A673 (cell line): ENCODE measurements around the gene BPNT1. TPM values are rescaled to one million over a fixed set of nuclear protein-coding genes. Genes with fewer than 3 reads are reported as not detected.

Experiments used
- Bru-seq: library from RNA; stranded (reverse); fragments of 400-500 nt; gene quantifications from one replicate; lab custom pipeline; 2021; lab: Mats Ljungman, UMichigan
- BruChase-seq, 2 experiments: library from RNA; stranded (reverse); fragments of 400-500 nt; gene quantifications; one replicate each; lab custom pipeline; 2021; lab: Mats Ljungman, UMichigan
- BruUV-seq: library from RNA; stranded (reverse); fragments of 400-500 nt; replicated peaks from 2 replicates; lab custom pipeline; 2021; lab: Mats Ljungman, UMichigan
- CTCF ChIA-PET: fragments of 300-600 bp; sonication (Branson Sonifier 250); formaldehyde crosslinking; loops from one replicate; lab custom pipeline; 2022; ENCODE audit warnings: antibody characterized with exemption; lab: Charles Lee
- POLR2A ChIA-PET: fragments of 300-600 bp; sonication (Branson Sonifier 250); formaldehyde crosslinking; loops from one replicate; lab custom pipeline; 2022; ENCODE audit warnings: antibody characterized with exemption; ENCODE audit not compliant: low non-redundant PET; lab: Charles Lee
- DNase-seq: peaks from one replicate; pipeline ENCODE4 v3.0.0-alpha.2; 2015; ENCODE audit warnings: low spot score
- H3K27ac ChIP-seq: fragments of 200-600 bp; sonication (generic); 2 replicates; pipeline ENCODE4 v1.5.1; 2016; ENCODE audit warnings: mixed run types, low read depth, mild to moderate bottlenecking, mixed read lengths, antibody characterized with exemption, low read length; ENCODE audit not compliant: poor library complexity, severe bottlenecking
- H3K27me3 ChIP-seq: fragments of 200-600 bp; sonication (generic); replicated peaks from 2 replicates; pipeline ENCODE4 v1.6.1; 2017; ENCODE audit warnings: mixed run types, low read depth, mild to moderate bottlenecking, mixed read lengths, antibody characterized with exemption, low read length; ENCODE audit not compliant: insufficient read depth, poor library complexity
- H3K36me3 ChIP-seq: fragments of 200-600 bp; sonication (generic); 2 replicates; pipeline ENCODE4 v1.6.1; 2016; ENCODE audit warnings: mixed run types, mild to moderate bottlenecking, mixed read lengths, antibody characterized with exemption, low read length; ENCODE audit not compliant: insufficient read depth, poor library complexity, severe bottlenecking
- H3K4me1 ChIP-seq: fragments of 200-600 bp; sonication (generic); 2 replicates; pipeline ENCODE4 v1.6.1; 2017; ENCODE audit warnings: mixed run types, mild to moderate bottlenecking, mixed read lengths, antibody characterized with exemption, low read length; ENCODE audit not compliant: insufficient read depth, poor library complexity, severe bottlenecking
- H3K4me3 ChIP-seq: fragments of 200-600 bp; sonication (generic); 2 replicates; pipeline ENCODE4 v1.5.1; 2016; ENCODE audit warnings: low read depth, mixed run types, mild to moderate bottlenecking, mixed read lengths, low read length; ENCODE audit not compliant: poor library complexity, severe bottlenecking
- H3K9me3 ChIP-seq: fragments of 200-600 bp; sonication (generic); 2 replicates; pipeline ENCODE4 v1.6.1; 2016; ENCODE audit warnings: mixed run types, low read depth, mild to moderate bottlenecking, mixed read lengths, antibody characterized with exemption, low read length; ENCODE audit not compliant: poor library complexity, severe bottlenecking
- CTCF ChIP-seq: fragments of 300-800, 200-600 bp; sonication (generic); conservative IDR thresholded peaks from 2 replicates; pipeline ENCODE4 v1.5.1; 2017; ENCODE audit warnings: low read depth, mild to moderate bottlenecking, antibody characterized with exemption, low read length, moderate library complexity, mixed read lengths
- EZH2 ChIP-seq: fragments of 200-600 bp; sonication (generic); IDR thresholded peaks from 2 replicates; pipeline ENCODE4 v1.6.1; 2017; ENCODE audit warnings: borderline replicate concordance, low read depth, mild to moderate bottlenecking, mixed read lengths, antibody characterized with exemption, low read length; ENCODE audit not compliant: poor library complexity, severe bottlenecking
- intact Hi-C: fragments of 100-400 bp; cut with micrococcal nuclease; formaldehyde crosslinking; loops from one replicate; pipeline ENCODE4 v1.10.0; 2022; ENCODE audit not compliant: unreplicated experiment
- long read RNA-seq: library from polyadenylated mRNA; stranded (forward); transcript quantifications from one replicate; pipeline ENCODE4 v2.0.0, GENCODE V29; 2022
- total RNA-seq: library from RNA; stranded (reverse); gene quantifications from 2 replicates; pipeline ENCODE4 v1.2.3, GENCODE V29; 2021

BPNT1 gene
- 23.5 and 25.5 TPM in 2 replicates for total RNA-seq
- percentile 55 among the genes with signal in this experiment for Bru-seq, nascent RNA
- BruChase-seq, experiment 1, labeled RNA remaining after a 2-hour chase, result percentile 56 among the genes with signal in this experiment
- percentile 60 among the genes with signal in this experiment for BruChase-seq, experiment 2, labeled RNA remaining after a 6-hour chase
- long read RNA-seq, transcript BPNT1-201 (9 exons, 2,465 nt), result major isoform, 7 of 14 reads
- long read RNA-seq, partial matches to known transcripts, result 1 of 14 reads
- long read RNA-seq, other reads (novel, unspliced or antisense), result 6 of 14 reads

GRCh38 chr1:220089650-220090556, at the start of gene BPNT1:
BPNT1 (minus strand) TSS chr1:220089788; CDS start chr1:220079846, 9,942 bp downstream.
- TF ChIP-seq EZH2 (no peak), CTCF (no peak)
- Histone ChIP-seq H3K27ac (peak within 1 kb of the TSS; percentile 3), H3K27me3 (no peaks in the 10 kb centered on the region), H3K4me1 (no peaks in the 10 kb centered on the region), H3K36me3 (no peaks in the 10 kb centered on the region), H3K4me3 (peak within 1 kb of the TSS; percentile 59), H3K9me3 (no peaks in the 10 kb centered on the region)
- BruUV-seq, result no TSS peak
- ChIA-PET CTCF (interaction anchor here (0.6 kb wide), 2 partner anchors 23 to 182 kb away, joined by 3 to 10 read pairs; partner anchors contain the start of gene RAB3GAP2), POLR2A (interaction anchor here (0.6 kb wide), 2 partner anchors 28 to 180 kb away, joined by 6 to 8 read pairs; no protein-coding TSS in a partner anchor)
- peak; percentile 94 for DNase-seq
- intact Hi-C loops, result no loop called here

GRCh38 chr1:220137019-220137786, 47.6 kb upstream of the BPNT1 start:
- no peaks in the 10 kb centered on the region for H3K9me3 ChIP-seq
- no peak for DNase-seq
- no TSS peak for BruUV-seq
- ChIA-PET CTCF (no interaction called here), POLR2A (no interaction called here)
- no peak overlapping the region for H3K27ac ChIP-seq
- TF ChIP-seq CTCF (no peak), EZH2 (no peak)
- no peaks in the 10 kb centered on the region for H3K4me1 ChIP-seq
- H3K27me3 ChIP-seq, result no peaks in the 10 kb centered on the region
- H3K4me3 ChIP-seq, result no peak overlapping the region
- intact Hi-C loops, result no loop called here
- peaks cover 62% of the 10 kb centered on the region for H3K36me3 ChIP-seq

GRCh38 chr1:220135755-220136154, 46.2 kb upstream of the BPNT1 start:
- Histone ChIP-seq H3K27me3 (no peaks in the 10 kb centered on the region), H3K36me3 (peaks cover 51% of the 10 kb centered on the region), H3K4me3 (no peak overlapping the region), H3K4me1 (no peaks in the 10 kb centered on the region), H3K9me3 (no peaks in the 10 kb centered on the region), H3K27ac (no peak overlapping the region)
- no peak for DNase-seq
- POLR2A ChIA-PET, result no interaction called here
- no TSS peak for BruUV-seq
- no peak for TF ChIP-seq CTCF
- no peak for TF ChIP-seq EZH2
- CTCF ChIA-PET, result no interaction called here
- intact Hi-C loops, result no loop called here
